Activated CD4-positive, alpha-beta T cell treated with anti-CD3 and anti-CD28 coated beads for 48 hours (primary cell): ENCODE results near the gene COL7A1.
"Not testable (repeated sequence)": the region's sequence is repeated elsewhere in the genome, so short reads cannot be mapped to it uniquely, and the experiment has no call there.

Source experiments
- DNase-seq: peaks from one replicate; pipeline ENCODE4 v3.0.0-alpha.2; 2020

The COL7A1 gene

GRCh38 chr3:48535578-48535977, 59.6 kb downstream of the COL7A1 start:
- DNase-seq, result no peak

GRCh38 chr3:48532977-48533337, 62.2 kb downstream of the COL7A1 start:
- DNase-seq, result no peak

GRCh38 chr3:48532271-48532976, 62.7 kb downstream of the COL7A1 start:
- no peak for DNase-seq

GRCh38 chr3:48530701-48531100, 64.4 kb downstream of the COL7A1 start:
- DNase-seq, result not testable (repeated sequence)

- DNase-seq, result no peak
Observed at GRCh38 chr3:48528754-48529153, 66.4 kb downstream of the COL7A1 start.

- DNase-seq, result no peak
Observed at GRCh38 chr3:48528048-48528447, 67.1 kb downstream of the COL7A1 start.

GRCh38 chr3:48524970-48525369, 70.2 kb downstream of the COL7A1 start:
- no peak for DNase-seq

GRCh38 chr3:48521635-48522034, 73.5 kb downstream of the COL7A1 start:
- DNase-seq, result no peak

GRCh38 chr3:48519277-48519643, 75.9 kb downstream of the COL7A1 start:
- no peak for DNase-seq

GRCh38 chr3:48518638-48519276, 76.4 kb downstream of the COL7A1 start:
- DNase-seq, result no peak

- no peak for DNase-seq
Observed at GRCh38 chr3:48518069-48518468, 77.1 kb downstream of the COL7A1 start.

GRCh38 chr3:48516571-48516970, 78.6 kb downstream of the COL7A1 start:
- DNase-seq, result no peak

GRCh38 chr3:48514431-48515227, 80.5 kb downstream of the COL7A1 start:
- DNase-seq, result peak; percentile 28
